ENCODE results near the gene PDE8A. TPM values are rescaled to one million over a fixed set of nuclear protein-coding genes. Genes with fewer than 3 reads are reported as not detected.

The PDE8A gene
- total RNA-seq, 3 donors from 2014 or later, result 45.1 to 60.5 (median 58.3) TPM

GRCh38 chr15:85128621-85129020, 147.0 kb downstream of the PDE8A start:
- no peaks in the 10 kb centered on the region for H3K4me1 ChIP-seq
- no peaks in the 10 kb centered on the region for H3K27me3 ChIP-seq
- TF ChIP-seq POLR2A (IDR thresholded peaks at IDR 0.05) (no peak), CTCF (IDR thresholded peaks at IDR 0.05) (no peak)
- no peak overlapping the region for H3K27ac ChIP-seq
- no peaks in the 10 kb centered on the region for H3K9me3 ChIP-seq
- intact Hi-C loops (cut with DNase I; ENCODE audit: low total_unique reads), result no loop called here
- no peaks in the 10 kb centered on the region for H3K36me3 ChIP-seq
- no peak for DNase-seq (ENCODE audit: low spot score in 2 of 2)
- no peak overlapping the region for H3K4me3 ChIP-seq

GRCh38 chr15:85129881-85130280, 148.2 kb downstream of the PDE8A start:
- TF ChIP-seq POLR2A (IDR thresholded peaks at IDR 0.05) (no peak), CTCF (IDR thresholded peaks at IDR 0.05) (no peak), POLR2AphosphoS5 (IDR thresholded peaks at IDR 0.05) (no peak)
- no peak overlapping the region for H3K27ac ChIP-seq
- H3K27me3 ChIP-seq, result no peaks in the 10 kb centered on the region
- H3K4me1 ChIP-seq, result no peaks in the 10 kb centered on the region
- H3K36me3 ChIP-seq, result no peaks in the 10 kb centered on the region
- H3K9me3 ChIP-seq, result no peaks in the 10 kb centered on the region
- intact Hi-C loops (cut with DNase I; ENCODE audit: low total_unique reads), result no loop called here
- no peak overlapping the region for H3K4me3 ChIP-seq
- DNase-seq (ENCODE audit: low spot score in 2 of 2), result no peak

GRCh38 chr15:85131915-85132314, 150.3 kb downstream of the PDE8A start:
- DNase-seq (ENCODE audit: low spot score in 2 of 2), result no peak
- no peaks in the 10 kb centered on the region for H3K4me1 ChIP-seq
- H3K4me3 ChIP-seq, result no peak overlapping the region
- H3K36me3 ChIP-seq, result no peaks in the 10 kb centered on the region
- H3K9me3 ChIP-seq, result no peaks in the 10 kb centered on the region
- intact Hi-C loops (cut with DNase I; ENCODE audit: low total_unique reads), result no loop called here
- no peak for TF ChIP-seq POLR2AphosphoS5 (IDR thresholded peaks at IDR 0.05)
- no peak for TF ChIP-seq CTCF (IDR thresholded peaks at IDR 0.05)
- TF ChIP-seq POLR2A (IDR thresholded peaks at IDR 0.05), result no peak
- H3K27me3 ChIP-seq, result no peaks in the 10 kb centered on the region
- no peak overlapping the region for H3K27ac ChIP-seq

GRCh38 chr15:85133709-85134108, 152.1 kb downstream of the PDE8A start:
- H3K4me3 ChIP-seq, result no peak overlapping the region

More at GRCh38 chr15:85133709-85134108, 152.1 kb downstream of the PDE8A start:
- Histone ChIP-seq H3K27ac (no peak overlapping the region), H3K27me3 (no peaks in the 10 kb centered on the region), H3K36me3 (peaks cover 6% of the 10 kb centered on the region), H3K4me1 (no peaks in the 10 kb centered on the region), H3K9me3 (no peaks in the 10 kb centered on the region)
- DNase-seq (ENCODE audit: low spot score in 2 of 2), result no peak
- TF ChIP-seq POLR2AphosphoS5 (IDR thresholded peaks at IDR 0.05), result no peak
- no peak for TF ChIP-seq POLR2A (IDR thresholded peaks at IDR 0.05)
- TF ChIP-seq CTCF (IDR thresholded peaks at IDR 0.05), result no peak
- intact Hi-C loops (cut with DNase I; ENCODE audit: low total_unique reads), result no loop called here

Measured in breast epithelium (tissue), 4 donors.